Left renal pelvis (tissue), 4 donors: Measurements from ENCODE around the gene KIT. TPM values are rescaled to one million over a fixed set of nuclear protein-coding genes. Genes with fewer than 3 reads are reported as not detected.

Experiments used
- DNase-seq, 4 donors: peaks; one replicate each; pipeline ENCODE4 v3.0.0-alpha.2; 2013; ENCODE audit warnings: low read depth in 4 of 4, low spot score in 3 of 4
- polyA plus RNA-seq, 4 donors: library from polyadenylated mRNA; unstranded; fragments of 120-200 nt; gene quantifications; one replicate each; pipeline ENCODE4 v1.2.1, GENCODE V29; 2013; ENCODE audit not compliant: insufficient read length in 4 of 4

The KIT gene
- polyA plus RNA-seq, 4 donors = 8.7 to 19.7 (median 16.4) TPM

GRCh38 chr4:54695788-54696187 is 38.0 kb downstream of the KIT start:
- DNase-seq = no peak

GRCh38 chr4:54696649-54697048 is 38.9 kb downstream of the KIT start:
- no peak for DNase-seq

- DNase-seq = no peak
Observed at GRCh38 chr4:54700986-54701385, 43.2 kb downstream of the KIT start.

GRCh38 chr4:54703182-54703581 is 45.4 kb downstream of the KIT start:
- no peak for DNase-seq

GRCh38 chr4:54707406-54707805 is 49.6 kb downstream of the KIT start:
- DNase-seq = no peak

DNA sequence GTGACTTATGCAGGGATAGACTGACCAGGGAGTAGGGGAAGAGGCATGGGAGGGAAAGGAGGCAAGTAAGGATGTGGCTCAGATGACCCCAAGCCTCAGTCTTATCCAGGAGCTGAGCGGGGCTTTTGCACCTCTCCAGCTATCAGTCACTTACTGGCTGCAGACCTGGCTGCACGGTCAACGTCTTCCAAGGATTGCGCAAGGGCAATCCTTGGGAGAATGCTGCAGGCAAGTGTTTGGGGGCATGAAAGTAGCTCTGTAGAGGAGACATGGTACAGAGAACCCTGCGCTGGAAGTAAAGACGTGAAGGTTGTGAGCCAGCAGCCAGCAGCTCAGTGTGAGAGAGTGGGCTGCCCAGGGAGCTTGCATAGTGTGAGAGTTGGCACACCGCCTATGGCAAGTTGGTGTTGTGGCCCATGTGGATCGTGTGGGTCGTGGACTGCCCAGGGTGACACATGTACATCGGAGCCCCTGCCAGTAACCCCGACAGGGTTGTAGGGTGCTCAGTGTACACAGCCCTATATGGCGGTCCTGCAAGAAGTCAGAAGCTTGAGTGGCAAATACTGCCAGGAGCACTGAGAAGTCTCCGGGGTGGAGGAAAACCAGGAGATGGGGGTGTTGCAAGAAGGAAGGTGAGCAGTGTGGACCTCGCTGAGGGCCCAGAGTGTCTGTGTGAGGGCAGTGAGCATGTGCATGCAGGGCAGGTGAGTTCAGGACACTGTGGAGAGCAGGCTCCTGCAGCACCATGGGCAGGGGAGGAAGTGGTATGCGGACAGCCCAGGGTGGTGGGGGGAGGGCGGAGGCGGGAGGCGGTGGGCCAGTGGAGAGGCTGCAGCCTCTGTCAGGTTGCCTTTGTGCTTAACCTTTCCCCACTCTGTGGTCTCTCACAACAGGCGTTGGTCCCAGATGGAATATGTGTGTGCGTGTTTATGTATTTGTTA is 50.9 kb downstream of the KIT start:
- DNase-seq = no peak

DNA sequence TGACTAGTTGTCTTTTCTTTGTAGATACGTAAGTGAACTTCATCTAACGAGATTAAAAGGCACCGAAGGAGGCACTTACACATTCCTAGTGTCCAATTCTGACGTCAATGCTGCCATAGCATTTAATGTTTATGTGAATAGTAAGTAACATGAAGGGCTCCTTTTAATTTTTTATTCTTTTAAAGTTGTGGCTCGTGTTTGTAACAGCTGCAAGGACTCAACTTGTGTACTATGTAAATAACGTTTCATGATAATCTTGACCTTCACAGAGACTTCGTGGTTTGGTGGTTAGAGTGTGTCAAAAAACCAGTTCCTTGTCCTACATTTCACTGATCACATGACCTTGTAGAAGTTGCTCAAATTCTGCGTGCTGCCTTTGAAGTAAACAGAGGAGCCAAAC is 51.6 kb downstream of the KIT start:
- peak; percentile 22 to 33 (median 30) for DNase-seq

DNA sequence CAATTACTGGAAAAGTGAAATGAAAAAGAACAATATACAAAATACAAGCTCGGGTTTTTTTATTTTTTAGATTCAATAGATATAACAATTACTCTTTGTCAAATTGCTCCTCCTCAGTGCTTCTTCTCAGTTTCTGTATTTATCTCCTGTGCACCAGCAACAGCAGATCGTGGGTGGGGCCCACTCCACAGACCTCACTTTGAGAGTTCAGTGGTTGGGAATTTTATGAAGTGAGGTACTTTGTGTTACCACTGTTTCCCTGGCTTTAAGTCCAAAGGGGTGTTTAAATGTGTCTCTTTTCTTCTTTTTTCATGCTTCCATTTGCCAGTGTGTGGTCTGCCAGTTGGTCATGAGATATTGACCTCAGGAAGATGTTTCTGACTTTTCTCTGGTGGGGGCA is 54.4 kb downstream of the KIT start:
- no peak for DNase-seq

- no peak for DNase-seq
Observed at GRCh38 chr4:54714631-54715030, 56.9 kb downstream of the KIT start.

GRCh38 chr4:54716478-54717065 is 58.8 kb downstream of the KIT start:
- DNase-seq = no peak

GRCh38 chr4:54717694-54718093 is 59.9 kb downstream of the KIT start:
- DNase-seq = no peak

GRCh38 chr4:54719378-54719777 is 61.6 kb downstream of the KIT start:
- DNase-seq = no peak

- no peak for DNase-seq
Observed at GRCh38 chr4:54723220-54723619, 65.5 kb downstream of the KIT start.

GRCh38 chr4:54723820-54724219 is 66.1 kb downstream of the KIT start:
- DNase-seq = no peak

DNA sequence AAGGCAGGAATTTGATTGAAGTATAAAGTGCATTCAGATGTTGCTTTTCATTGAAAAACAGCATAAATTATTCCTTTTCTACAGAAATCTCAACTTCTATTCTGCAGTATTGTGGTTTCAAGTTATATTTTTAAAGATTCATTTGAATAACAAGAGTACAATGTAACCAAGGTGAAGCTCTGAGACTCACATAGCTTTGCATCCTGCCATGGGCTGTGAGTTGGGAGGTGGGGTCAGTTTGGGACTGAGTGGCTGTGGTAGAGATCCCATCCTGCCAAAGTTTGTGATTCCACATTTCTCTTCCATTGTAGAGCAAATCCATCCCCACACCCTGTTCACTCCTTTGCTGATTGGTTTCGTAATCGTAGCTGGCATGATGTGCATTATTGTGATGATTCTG is 69.2 kb downstream of the KIT start:
- DNase-seq = no peak

DNA sequence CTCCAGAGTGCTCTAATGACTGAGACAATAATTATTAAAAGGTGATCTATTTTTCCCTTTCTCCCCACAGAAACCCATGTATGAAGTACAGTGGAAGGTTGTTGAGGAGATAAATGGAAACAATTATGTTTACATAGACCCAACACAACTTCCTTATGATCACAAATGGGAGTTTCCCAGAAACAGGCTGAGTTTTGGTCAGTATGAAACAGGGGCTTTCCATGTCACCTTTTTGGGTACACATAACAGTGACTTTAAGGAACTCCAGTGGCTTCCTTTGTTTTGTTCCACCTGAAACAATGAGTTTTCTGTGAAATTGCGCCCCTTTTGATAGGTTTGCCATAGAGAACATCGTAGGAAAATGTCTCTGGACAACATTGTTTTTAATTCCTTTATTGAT is 69.6 kb downstream of the KIT start:
- DNase-seq = no peak

DNA sequence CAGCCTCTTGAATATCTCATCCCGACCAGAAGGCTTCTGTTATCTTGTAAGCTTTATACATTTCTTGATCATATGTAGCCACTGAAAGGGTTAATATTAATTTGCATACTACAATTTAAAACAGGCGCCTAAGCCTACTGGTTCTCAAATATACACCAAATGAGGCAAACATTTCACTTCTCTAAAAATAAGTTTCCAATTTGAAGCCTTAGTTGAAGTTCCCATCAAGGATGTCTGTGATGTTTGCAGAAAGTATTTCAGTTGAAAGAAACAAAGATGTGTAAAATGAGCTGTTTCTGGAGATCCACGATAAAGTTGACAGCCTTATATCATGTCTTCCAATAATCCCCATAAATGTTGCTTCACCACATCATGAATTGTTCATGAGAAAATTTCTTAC is 70.6 kb downstream of the KIT start:
- DNase-seq = no peak

GRCh38 chr4:54729256-54729655 is 71.5 kb downstream of the KIT start:
- no peak for DNase-seq

DNA sequence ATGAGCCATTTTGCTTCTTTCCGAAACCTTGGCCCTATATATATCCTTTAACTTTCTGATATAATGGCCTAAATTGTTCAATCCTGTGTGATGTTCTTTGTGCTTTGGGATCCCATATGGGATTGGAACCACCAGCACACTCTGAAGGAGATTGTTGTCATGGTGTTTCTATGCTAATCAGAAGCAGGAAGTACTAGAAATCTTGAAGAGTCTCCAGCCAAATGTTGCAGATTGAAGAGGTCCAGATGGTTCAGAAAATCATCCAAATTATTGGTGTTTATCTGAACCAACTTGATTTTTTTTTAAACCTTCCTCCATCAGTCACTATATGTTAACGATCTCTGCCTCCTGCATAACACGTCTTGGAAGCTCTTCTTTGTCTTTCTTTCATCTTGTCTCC is 72.8 kb downstream of the KIT start:
- DNase-seq = no peak

DNA sequence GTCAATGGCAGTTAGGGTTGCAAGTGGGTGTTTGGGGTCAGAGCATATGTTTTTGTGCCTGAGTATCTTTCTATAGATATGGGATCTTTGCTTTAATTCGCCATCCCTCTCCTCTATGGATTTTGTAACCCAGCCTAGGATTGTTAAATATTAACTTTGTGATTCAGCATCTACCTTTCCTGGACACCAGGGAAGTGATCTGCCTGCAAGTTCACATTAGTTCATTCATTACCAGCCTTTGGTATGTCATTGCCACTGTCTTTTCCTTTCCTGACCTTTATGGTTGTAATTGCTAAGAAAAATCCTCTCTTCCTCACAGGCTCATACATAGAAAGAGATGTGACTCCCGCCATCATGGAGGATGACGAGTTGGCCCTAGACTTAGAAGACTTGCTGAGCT is 73.8 kb downstream of the KIT start:
- DNase-seq = no peak

- no peak for DNase-seq
Observed at GRCh38 chr4:54731976-54732375, 74.2 kb downstream of the KIT start.

- no peak for DNase-seq
Observed at GRCh38 chr4:54737421-54737820, 79.7 kb downstream of the KIT start.
